ELR (cell line): ENCODE data around the gene IL1RL2.
A peak's percentile ranks its signal among the peaks of the same experiment; 100 is the strongest.

Source experiments
- DNase-seq: peaks from one replicate; pipeline ENCODE4 v3.0.0-alpha.2; 2015; ENCODE audit warnings: low read depth

IL1RL2 gene

DNA sequence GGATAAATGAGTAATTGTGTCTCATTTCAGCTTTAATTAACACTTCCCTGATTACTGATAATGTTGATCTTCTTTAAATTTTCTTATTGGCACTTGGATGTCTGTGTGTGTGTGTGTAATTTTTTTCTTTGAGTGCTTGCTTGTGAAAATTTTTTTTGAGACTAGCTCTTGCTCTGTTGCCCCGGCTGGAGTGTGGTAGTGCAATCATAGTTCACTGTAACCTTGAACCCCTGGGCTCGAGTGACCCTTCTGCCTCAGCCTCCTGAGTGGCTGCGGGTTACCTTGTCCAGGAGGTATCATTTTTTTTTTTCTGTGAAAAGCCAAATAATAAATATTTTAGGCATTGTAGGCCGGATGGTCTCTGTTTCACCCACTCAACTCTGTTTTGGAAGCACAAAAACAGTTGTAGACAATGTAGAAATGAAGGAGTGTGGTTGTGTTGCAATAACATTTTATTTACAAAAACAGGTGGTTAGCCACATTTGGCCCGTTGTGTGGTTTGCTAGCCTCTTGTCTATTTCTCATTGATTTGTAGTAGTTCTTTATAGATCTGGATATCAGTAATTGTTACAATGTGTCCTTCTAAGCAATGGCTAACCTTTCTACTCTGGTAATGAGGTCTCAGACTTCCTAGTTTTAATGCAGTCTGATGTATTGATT, 7.9 kb downstream of the IL1RL2 start:
- DNase-seq = no peak

DNA sequence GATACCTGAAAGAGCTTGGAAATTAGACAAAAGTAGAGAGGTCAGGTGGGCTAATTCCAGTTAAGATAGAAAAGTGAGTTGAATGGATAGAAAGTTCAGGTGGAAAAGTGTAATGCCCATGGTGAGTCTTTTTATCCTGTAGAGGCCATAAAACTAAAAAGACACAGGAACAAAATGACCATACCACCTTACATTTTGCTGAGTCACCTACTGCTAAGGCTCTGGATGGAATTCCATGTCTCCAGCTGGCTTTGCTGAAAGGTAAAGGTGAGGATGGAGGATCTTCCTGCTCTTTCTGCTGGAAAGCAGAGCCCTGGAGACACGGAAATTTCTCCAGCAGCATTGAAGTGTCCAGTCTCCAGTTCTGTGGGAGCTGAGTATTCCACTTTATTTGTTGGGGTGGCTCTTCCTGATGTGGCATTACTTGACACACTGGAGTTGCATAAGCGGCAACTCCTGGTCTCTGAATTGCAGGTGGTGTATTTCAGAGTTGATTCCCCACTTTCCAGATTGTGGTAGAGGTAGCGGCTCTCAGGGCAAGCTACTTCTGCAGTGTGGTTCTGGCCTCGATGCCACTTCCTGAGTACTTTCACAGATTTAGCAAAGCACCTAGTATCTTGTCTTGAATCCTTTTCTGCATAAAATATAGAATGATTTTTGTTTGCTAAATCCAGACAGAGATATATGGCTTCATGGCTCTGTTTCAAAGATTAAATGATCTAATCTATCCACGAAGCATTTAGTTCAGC, 10.7 kb downstream of the IL1RL2 start:
- no peak for DNase-seq

DNA sequence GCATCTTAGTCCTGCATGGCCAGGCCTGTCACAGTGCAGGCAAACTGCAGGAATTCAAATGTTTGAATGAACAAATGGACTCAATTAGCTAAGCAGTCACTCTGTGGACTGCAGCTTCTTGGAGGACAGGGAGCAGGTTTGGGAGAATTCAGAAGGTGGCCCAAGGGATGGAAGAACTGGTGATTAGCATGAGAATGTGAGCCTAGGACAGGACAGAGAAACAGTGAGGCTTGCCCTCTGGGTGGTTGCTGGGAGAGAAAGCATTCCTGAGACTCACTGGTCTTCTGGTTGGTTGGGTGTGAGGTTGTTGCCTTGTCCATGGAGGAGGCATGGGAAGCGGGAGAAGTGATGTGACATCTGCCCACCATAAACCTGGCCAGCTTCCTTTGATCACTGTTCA, 13.7 kb downstream of the IL1RL2 start:
- no peak for DNase-seq

DNA sequence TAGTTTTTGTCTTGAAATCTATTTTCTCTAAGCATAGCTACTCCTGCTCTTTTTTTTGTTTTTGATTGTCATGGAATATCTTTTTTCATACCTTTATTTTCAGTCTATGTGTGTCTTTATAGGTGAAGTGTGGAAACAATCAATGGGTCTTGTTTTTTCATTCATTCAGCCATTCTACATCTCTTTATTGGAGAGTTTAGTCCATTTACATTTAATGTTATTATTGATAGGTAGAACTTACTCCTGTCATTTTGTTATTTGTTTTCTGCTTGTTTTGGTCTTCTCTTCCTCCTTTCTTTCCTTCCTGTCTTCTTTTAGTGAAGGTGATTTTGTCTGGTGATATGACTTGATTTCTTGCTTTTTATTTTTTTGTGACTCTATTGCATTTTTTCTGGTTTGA, 17.8 kb downstream of the IL1RL2 start:
- no peak for DNase-seq

DNA sequence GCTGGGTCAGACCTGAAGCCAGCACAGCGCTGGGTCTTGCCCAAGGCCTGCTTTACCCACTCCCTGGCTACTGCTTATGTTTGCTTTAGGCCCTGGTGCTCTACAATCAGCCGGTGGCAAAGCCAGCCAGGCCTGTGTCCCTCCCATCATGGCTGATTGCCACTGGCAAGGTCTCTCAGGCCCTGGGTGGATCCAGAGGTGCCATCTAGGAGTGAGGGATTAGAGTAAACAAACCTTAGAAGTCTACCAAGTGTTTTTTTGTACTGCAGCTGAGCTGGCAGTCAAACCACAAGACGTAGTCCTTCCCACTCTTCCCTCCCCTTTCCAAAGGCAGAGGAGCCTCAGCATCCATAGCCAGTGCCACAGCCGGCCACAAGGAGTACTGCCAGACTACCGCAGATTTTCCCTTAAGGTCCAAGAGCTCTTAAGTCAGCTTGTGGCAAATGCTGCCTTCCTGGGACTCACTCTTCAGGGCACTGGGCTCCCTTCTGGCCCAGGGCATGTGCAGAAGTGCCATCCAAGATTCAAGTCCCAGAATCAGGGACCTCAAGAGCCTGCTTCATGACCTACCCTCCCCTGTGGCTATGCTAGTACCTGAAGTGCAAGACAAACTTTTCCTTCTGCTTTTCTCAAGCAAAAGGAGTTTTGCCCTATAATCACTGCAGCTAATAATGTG, 20.0 kb downstream of the IL1RL2 start:
- no peak for DNase-seq

DNA sequence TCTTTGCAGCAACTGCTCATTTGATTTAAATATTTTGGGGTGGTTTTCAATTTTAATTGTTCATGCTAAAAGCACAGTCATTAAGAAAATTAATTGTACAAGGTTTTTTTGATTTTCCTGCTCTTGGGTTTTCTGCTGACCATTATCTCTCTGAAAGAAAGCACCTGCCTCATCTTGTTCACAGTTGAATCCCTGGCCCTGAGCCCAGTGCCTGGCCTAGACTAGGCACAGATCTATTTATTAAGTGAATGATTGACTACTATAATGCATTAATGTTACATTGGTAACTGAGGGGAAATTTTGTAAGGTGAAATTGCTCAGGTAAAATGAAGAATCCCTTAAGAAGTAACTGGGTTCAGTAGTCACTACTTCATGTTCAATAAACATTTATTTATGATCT, 22.0 kb downstream of the IL1RL2 start:
- DNase-seq = no peak

DNA sequence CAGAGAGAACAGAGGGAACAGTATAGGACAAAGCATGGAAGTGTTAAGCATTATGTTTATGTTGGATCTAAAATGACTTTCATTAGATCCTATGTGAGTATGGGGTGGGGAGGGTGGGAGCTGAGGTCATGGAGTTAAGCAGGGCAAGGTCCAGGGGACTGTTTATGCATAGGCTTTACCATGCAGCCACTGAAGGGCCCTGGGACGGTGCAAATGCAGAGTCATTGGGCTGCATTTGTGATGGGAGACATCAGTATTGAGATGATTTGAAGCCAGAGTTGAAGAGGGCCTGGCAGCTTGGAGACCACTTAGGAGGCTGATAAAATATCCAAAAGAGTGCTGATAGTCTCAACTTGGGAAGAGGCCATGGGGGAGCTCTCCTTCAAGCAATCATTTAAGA, 22.7 kb downstream of the IL1RL2 start:
- DNase-seq = no peak

DNA sequence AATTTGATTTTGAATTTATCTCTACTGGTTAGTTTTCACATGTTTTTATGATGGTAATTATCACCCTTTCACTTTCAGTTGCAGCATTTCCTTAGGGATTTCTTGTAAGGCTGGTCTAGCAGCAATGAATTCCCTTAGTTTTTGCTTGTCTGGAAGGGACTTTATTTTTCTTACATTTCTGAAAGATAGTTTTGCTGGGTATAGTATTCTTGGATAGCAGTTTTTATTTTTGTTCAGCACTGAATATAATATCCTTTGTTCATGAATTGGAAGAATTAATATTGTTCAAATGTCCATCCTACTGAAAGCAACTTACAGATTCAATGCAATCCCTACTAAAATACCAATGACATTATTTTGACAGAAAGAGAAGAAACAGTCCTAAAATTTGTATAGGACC, 30.2 kb downstream of the IL1RL2 start:
- no peak for DNase-seq

DNA sequence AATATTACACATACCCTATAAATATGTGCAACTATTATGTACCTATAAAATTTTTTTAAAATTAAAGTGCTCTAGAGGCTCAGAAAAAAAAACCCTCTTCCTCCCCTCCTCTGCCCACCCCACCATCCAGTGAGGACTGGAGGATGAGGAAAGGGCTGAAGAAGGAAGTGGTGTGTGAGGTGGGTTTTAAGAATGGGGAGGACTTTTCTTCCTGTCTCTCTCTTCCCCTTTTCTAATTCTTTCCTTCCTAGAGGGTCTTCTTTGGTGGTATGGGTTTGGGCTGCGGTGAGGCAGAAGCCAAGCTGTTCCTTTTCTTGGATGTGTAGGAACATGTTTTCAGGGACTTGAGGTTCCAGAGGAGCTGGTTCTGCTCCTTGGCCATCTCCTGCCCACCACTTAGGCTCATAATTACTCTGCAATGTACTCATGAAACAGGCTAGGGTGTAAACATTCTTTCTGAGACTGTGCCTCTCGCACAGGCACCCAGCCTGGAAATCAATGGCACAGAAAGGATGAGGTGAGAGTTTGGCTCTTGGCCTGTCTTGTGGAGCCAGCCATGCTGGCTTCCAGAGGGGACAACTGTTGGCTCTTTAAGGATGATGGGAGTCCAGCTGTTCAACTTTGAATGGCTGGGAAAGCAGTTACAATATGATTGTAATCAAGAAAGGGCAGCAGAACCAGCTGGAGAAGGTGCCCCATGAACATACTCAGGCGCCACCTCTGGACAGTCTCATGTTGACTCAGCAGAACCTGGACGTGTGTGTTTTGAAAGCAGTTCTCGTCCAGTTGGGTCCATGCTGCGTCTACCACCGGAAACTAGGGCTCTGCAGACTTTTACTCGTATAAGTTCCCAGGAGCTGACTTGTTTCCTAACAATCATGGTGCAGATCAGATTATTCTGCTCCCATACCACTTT, 38.3 kb downstream of the IL1RL2 start:
- no peak for DNase-seq

DNA sequence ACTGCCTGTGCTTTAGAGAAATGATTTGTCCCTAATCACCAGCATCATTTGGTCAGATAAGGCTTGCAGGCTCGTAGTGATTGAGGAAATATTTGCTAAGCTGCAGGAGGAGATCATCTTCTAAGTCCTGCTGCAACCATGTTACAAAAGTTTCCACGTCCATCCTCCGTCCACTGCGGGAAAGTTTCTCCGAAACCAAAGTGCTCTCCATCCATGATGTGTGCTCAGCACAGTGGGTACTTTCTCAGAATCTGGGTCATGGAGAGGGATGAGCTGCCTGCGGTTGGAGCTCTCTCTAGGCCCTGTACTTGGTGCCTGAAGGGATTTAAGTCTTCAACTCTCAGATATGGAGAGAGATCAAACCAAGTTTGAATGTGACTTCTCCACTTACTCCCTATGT, 39.3 kb downstream of the IL1RL2 start:
- DNase-seq = no peak

DNA sequence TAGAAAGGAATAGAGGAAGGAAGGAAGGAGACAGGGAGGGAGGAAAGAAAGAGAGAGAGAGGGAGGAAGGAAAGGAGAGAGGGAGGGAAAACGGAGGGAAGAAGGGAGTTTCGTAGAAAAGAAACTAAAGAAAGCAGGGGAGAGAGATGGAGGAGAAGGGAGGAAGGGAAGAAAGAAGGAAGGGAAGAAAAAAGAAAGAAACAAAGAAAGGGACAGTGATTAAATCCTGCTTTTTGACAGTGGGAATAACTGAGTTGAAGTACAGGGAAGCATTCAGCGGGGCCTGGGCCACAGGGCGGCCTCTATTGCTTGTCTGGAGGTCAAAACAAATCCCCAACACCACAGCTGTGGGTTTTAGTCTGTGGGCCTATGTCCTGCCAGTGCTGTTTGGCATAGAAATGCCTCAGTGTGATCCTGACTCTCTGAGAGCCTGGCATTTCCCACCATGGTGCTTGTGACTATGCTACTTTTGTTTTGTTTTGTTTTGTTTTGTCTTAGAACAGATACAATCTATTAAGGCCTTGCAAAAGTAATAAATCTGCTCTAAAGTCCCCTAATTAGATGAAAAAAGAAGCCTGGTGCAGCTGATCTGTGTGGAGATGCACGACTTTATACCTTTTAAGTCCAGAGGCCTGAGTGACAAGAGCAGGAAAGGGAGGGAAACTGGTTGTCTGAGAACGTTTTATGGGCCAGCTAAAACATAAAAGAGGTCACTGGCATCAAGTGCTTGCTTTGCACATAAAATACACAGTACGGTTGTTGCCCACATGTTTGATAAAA, 40.0 kb downstream of the IL1RL2 start:
- no peak for DNase-seq

DNA sequence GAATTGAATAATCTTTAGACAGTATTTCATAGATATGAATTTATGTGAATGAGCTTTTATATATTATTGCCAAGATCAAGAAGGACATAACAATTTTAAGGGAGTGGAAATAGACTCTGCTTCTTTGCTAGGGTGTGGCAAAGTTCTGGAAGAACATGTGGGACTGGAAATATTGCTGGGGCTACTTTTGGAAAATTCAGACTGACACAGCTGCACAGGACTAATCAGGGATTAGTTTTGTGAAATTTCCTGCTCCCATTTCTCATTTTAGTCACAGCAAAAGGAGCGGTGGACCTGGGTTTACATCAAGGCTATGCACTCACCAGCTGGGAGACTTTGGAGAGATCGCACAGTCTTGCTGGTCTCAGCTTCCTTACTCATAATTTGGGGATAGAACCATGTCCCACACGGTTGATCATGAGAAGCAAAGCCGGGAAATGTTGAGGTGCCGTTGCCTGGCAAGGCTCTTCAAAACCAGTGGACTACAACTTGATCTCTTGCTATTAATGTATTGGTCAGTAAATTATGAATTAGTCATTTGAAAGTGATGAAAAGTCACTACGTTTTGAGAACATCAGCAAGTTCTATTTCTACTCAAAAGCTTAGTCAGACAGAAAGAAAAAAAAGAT, 42.4 kb downstream of the IL1RL2 start:
- DNase-seq = no peak

DNA sequence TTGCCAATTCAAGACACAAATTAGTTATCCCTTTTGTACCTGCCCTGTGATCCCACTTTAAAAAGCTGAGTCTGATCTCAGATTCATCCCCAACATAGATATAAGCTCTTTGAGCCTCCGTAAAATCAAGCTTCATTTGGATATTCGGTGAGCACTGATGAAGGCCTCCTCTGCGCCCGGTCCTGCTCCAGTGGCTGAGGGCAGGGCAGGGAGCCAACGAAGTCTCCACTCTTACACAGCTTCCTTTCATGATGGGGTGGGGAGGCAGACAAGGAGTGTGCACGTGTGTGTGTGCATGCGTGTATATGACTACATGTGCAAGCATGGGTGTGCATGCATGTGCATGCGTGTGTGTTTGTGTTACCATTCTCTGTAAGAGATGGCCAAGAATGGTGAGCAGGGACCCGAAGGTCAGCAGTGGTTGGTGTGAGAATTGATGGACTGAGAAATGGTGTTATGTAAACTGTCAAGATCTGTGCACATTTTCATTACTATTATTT, 43.6 kb downstream of the IL1RL2 start:
- DNase-seq = no peak

DNA sequence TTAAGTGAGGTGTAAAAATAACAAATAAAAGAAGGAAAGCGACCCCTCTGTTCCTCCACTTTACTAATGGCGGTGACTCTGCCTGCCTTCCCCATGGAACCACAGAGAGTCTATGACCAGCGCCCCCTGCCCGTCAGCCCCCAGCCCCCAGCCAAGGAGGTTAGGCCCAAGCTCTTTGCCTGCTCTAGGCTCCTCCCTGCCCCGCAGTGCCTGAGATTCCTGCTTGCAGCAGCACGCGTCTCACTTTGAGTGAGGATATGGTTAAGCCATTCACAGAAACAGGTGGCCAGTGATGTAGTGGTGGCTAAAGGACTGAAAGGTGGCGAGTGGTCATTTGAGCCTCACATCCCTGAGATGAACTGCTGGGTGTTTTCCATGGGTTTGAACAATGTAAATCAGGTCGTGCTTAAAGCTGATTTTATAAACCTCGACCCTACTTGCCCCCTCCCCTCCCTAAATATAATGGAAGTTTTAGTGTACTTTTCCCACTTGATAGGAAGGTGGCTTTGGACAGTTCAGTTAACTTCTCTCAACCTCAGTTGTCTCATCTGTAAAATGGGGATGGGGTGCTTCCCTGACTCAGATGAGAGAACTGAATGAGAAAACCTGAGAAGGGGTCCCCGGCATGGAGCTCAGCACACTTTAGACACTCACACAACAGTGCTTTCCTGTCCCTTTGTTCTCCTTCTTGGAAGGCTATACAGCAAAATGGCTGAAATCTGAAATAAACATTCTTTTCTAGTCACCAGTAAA, 46.5 kb downstream of the IL1RL2 start:
- DNase-seq = no peak

DNA sequence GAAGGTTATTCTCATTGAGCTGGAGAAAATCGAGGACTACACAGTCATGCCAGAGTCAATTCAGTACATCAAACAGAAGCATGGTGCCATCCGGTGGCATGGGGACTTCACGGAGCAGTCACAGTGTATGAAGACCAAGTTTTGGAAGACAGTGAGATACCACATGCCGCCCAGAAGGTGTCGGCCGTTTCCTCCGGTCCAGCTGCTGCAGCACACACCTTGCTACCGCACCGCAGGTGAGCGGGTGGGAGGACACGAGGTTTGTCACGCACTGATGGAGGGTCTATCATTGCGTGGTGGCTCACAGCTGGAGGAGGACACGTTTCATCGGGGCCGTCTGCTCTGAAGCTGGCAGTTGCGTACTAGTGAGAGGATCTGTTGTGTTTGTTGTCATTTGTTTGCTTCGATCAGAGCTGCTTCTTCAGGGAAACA, 48.2 kb downstream of the IL1RL2 start:
- no peak for DNase-seq

DNA sequence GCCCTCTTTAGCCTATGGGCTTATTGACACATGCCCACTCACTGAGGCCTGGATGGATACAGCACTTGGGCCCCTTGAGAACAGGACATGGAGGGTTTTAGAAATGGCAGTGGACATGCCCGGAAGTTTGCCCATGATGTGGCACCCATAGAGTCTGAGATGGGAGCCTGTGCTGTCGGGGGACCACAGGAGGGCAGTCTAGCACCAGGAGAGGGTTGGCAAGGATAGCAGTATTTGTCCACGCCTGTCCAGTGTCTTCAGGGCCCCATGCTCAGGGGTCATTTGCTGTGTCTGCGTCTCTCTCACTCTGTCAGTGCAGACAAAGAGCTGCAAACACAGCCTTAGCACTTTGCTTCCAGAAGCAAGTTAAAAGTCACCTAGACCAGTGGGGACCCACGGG, 48.7 kb downstream of the IL1RL2 start:
- peak; percentile 47 for DNase-seq

DNA sequence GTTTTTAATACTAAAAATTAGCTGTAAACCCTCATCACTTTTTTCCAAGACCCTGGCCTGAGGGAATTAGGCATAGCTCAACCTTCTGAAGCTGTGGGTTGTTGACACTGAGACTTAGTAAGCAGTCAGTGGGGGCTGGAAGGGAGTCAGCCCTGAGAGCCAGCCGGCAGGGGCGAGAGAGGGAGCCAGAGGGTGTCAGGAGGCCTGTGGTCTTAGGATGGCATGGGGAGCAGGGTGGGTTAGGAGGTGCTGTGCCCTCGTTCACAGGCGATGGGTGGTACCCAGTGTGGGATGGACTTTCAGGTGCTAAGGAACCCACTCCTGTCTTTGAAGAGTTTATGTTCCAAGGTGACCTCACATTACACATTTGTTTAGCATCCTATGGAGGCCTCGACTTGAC, 49.3 kb downstream of the IL1RL2 start:
- DNase-seq = no peak

DNA sequence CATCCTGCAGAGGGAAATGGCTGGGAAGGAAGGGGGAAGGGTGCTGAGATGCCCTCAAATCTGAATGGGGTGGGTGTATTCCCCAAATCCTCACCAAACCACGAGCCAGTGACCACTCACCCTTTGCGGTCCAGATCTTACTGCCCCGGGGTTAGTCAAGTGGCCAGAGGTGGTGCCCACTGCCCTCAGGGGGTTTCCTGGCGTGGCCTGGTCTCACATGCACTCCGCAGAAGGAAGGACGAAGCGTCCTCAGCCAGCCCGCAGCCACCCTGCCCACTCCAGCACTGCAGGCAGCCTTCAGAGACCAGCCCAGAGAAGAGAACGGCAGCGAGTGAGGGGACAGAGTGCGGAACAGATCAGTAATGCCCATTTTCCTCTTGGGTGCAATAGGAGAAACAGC, 50.4 kb downstream of the IL1RL2 start:
- DNase-seq = no peak

DNA sequence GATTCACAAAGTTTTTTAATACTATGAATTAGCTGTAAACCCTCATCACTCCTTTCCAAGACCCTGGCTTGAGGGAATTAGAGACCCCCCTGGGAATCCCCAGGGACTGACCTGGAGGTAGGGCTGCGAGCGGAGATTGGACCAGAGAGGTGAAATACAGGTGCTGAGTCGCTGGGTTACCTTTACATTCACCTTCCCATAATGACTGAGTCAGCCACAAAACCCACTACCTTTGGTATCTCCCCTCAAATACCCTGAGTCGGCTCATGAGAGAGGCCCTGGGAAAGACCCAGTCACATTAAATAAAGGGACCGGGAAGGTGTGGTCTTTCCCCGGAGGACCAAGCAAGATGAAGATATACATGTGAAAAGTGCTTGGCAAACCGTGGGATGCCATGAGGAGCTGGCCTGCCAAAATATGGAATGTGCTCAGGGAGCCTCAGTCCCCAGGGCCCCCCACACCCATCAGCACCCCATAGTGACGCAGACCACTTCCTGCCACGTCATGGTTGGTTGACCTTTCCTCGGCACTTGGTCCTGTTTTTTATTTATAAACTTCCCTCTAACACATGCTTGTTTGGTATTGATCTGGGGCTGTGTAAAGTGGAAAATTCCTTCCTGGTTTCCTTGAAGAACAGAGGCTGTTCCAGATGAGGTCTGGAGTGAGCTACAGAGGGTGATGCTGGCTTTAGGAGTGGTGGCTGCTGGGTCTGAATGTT, 51.4 kb downstream of the IL1RL2 start:
- peak; percentile 84 for DNase-seq
